Measurements from ENCODE around the gene SH3PXD2B.
"Not testable (repeated sequence)": the region's sequence is repeated elsewhere in the genome, so short reads cannot be mapped to it uniquely, and the experiment has no call there.

The SH3PXD2B gene

DNA sequence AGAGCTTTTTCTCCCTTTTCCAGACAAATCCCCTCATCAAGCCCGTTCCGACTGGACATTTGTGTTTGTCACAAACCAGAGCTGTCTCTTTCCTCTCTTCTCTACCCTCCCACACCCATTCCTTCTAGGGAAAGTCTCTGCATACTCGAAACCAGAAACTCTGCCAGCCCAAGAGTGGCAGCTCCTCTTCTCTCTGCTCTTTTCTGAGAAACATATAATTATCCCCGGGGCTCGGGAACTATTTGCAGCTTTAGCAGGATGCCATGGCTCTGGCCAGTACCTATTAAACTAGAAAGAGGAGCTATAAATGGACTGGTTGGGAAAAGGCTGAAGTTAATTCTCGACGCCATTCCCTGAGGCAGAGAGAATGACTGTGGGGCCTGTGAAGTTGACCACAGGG is 82.6 kb downstream of the SH3PXD2B start:
- Histone ChIP-seq H3K9ac (ENCODE audit: low read length) (no peak overlapping the region), H3K4me1 (ENCODE audit: control insufficient read depth, insufficient read depth, low read length) (no peaks in the 10 kb centered on the region), H3K36me3 (ENCODE audit: control insufficient read depth, insufficient read depth, low read length) (peaks cover 3% of the 10 kb centered on the region), H3K27ac (ENCODE audit: low read depth, low read length) (no peak overlapping the region), H3K27me3 (ENCODE audit: control insufficient read depth, insufficient read depth, low read length) (no peaks in the 10 kb centered on the region), H3K4me3 (ENCODE audit: low read length) (no peak overlapping the region)

DNA sequence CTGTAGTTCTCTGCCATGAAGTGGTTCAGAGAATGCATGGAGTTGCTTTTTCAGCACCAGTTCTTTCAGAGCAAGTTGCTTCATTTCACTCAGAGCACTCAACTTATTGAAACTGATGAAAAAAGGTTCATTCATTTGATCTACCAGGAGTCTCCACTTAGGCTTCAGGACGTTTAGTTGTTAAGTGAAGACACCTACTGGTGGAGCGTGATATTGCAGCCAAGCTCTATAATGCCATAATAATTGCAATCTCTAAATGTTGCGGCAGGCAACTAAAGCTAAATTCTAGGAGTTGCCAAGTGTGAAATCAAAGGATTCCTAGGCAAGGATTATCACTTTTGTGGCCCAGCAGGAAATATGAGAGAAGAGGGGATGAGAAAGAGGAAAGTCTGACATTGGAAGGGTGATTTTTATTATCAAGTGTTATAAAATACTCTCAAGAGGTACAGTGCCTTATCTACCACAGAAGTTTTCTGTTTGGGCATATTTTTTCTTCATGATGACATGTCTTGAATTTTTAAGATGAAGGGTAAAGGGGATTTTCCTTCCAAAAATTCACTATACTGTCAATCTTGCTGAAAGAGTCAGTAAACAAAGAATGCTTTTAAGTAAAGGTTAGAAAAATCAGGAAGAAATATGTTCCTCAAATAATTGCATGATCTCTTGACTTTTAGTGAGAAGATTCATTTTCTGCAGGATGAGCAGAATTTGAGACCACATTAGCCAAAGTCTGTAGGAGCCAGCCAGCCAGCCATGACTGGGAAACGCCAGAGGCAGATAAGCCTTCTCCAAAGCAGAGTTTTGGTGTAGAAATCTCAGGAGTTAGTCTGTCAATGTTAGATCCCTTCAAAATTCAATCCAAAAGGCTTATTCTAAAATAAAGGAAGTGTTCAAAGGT is 83.4 kb downstream of the SH3PXD2B start:
- H3K27me3 ChIP-seq (ENCODE audit: control insufficient read depth, insufficient read depth, low read length): no peaks in the 10 kb centered on the region
- no peak overlapping the region for H3K27ac ChIP-seq (ENCODE audit: low read depth, low read length)
- H3K9ac ChIP-seq (ENCODE audit: low read length): no peak overlapping the region
- H3K4me1 ChIP-seq (ENCODE audit: control insufficient read depth, insufficient read depth, low read length): no peaks in the 10 kb centered on the region
- no peak overlapping the region for H3K4me3 ChIP-seq (ENCODE audit: low read length)
- no peaks in the 10 kb centered on the region for H3K36me3 ChIP-seq (ENCODE audit: control insufficient read depth, insufficient read depth, low read length)

DNA sequence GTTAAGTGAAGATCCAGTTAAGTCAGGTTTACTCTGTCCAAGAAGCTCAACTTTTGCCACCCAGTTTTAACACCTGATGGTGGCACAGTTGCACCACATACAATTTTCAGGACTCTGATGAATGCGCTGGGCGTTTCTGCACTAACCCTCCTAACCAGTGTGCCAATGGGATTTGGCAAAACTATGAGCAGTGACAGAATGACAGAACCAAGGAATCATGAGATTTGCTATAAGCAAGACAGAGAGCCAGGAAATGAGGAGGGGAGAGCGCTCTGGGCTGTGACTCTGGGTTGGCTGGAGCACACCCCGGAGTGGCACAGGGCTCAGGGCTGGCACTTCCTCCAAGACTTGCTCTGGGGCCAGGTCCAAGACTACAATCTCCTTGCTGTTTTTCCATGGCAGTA is 84.1 kb downstream of the SH3PXD2B start:
- peaks cover 2% of the 10 kb centered on the region for H3K4me1 ChIP-seq (ENCODE audit: control insufficient read depth, insufficient read depth, low read length)
- peaks cover 3% of the 10 kb centered on the region for H3K36me3 ChIP-seq (ENCODE audit: control insufficient read depth, insufficient read depth, low read length)

DNA sequence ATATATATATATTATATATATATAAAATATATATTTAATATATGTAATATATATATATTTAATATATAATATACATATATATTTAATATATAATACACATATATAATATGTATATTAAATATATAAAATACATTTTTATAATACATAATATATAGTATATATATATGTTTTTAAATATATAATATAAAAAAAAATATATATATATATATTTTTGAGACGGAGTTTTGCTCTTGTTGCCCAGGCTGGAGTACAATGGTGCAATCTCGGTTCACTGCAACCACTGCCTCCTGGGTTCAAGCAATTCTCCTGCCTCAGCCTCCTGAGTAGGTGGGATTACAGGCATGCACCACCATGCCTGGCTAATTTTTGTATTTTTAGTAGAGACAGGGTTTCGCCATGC is 85.6 kb downstream of the SH3PXD2B start:
- not testable (repeated sequence) for H3K36me3 ChIP-seq (ENCODE audit: control insufficient read depth, insufficient read depth, low read length); H3K27me3 ChIP-seq (ENCODE audit: control insufficient read depth, insufficient read depth, low read length); H3K9ac ChIP-seq (ENCODE audit: low read length); H3K27ac ChIP-seq (ENCODE audit: low read depth, low read length); H3K4me3 ChIP-seq (ENCODE audit: low read length); H3K4me1 ChIP-seq (ENCODE audit: control insufficient read depth, insufficient read depth, low read length)

More for the DNA sequence above, 84.1 kb downstream of the SH3PXD2B start:
- H3K27me3 ChIP-seq (ENCODE audit: control insufficient read depth, insufficient read depth, low read length): no peaks in the 10 kb centered on the region
- H3K4me3 ChIP-seq (ENCODE audit: low read length): no peak overlapping the region
- no peak overlapping the region for H3K9ac ChIP-seq (ENCODE audit: low read length)
- no peak overlapping the region for H3K27ac ChIP-seq (ENCODE audit: low read depth, low read length)

DNA sequence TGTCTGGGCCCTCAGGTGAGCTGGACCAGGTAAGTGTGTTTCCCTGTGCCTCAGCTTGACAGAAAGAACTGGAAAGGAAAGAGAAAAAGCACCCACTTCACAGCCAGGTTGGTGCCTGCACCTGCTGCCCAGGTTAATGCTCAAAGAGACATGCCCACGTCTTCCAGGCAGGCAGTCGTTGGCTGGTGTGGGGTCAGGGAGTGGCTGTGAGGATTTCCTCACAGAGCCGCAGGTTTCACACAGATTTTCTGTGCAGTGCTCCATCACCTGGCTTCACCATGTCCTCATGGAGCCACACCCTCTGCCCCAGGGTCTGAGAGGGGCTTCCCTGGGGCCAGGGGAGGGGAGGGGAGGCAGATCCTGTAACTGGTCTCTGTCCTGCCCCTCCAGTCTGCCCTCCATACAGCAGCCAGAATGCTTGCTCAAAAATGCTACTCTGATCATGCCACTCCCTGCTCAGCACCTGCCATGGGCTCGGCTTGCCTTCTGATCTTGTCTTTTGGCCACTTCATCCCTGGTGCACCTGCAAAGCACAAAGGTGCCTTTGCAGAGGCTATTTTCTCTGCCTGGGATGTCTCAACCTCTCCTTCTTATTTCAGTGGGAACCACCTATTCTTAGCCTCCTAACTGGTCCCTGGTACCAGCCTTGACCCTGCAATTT is 88.2 kb downstream of the SH3PXD2B start:
- Histone ChIP-seq H3K36me3 (ENCODE audit: control insufficient read depth, insufficient read depth, low read length) (peaks cover 14% of the 10 kb centered on the region), H3K27me3 (ENCODE audit: control insufficient read depth, insufficient read depth, low read length) (no peaks in the 10 kb centered on the region), H3K9ac (ENCODE audit: low read length) (no peak overlapping the region), H3K4me3 (ENCODE audit: low read length) (no peak overlapping the region), H3K4me1 (ENCODE audit: control insufficient read depth, insufficient read depth, low read length) (peaks cover 2% of the 10 kb centered on the region), H3K27ac (ENCODE audit: low read depth, low read length) (no peak overlapping the region)

DNA sequence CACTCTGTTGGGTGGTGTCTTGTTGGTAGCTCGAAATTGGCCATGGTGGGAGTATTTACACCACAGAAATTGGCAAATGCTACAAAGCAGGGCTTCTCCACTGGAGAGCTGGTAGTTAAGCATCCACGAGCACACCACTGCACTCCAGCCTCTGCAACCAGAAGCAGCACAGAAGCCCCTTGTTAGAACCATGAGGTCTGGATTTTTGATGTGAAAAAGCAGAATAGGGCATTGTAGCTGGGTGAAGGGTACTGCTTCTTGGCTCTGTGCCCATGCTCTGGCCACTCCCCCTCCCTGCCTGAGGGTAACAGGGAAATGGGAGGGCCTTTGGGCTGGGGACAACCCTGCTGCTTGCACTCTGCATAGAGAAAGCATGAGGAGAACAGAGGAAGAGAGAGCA is 89.6 kb downstream of the SH3PXD2B start:
- H3K4me3 ChIP-seq (ENCODE audit: low read length): no peak overlapping the region
- peaks cover 14% of the 10 kb centered on the region for H3K36me3 ChIP-seq (ENCODE audit: control insufficient read depth, insufficient read depth, low read length)
- H3K27ac ChIP-seq (ENCODE audit: low read depth, low read length): no peak overlapping the region
- peaks cover 2% of the 10 kb centered on the region for H3K4me1 ChIP-seq (ENCODE audit: control insufficient read depth, insufficient read depth, low read length)
- no peaks in the 10 kb centered on the region for H3K27me3 ChIP-seq (ENCODE audit: control insufficient read depth, insufficient read depth, low read length)
- no peak overlapping the region for H3K9ac ChIP-seq (ENCODE audit: low read length)

DNA sequence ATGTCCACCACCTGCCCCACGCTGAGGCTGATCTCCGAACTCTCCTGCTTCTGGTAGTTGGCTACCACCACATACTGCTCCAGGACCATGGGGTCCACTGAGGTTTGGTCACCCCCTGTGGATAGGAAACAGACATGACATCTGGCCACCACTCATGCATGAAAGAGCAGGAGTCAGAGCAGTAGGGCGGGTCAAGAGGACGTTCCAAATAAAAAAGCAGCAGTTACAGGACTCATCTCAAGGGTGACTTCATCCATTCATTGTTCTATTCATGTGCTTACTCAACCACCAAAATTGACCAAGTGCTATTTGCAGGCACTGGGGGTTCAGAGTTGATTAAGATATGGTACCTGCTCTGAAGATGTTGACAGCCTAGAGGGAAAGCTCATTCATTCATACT is 91.6 kb downstream of the SH3PXD2B start:
- Histone ChIP-seq H3K4me3 (ENCODE audit: low read length) (no peak overlapping the region), H3K9ac (ENCODE audit: low read length) (no peak overlapping the region), H3K27me3 (ENCODE audit: control insufficient read depth, insufficient read depth, low read length) (no peaks in the 10 kb centered on the region), H3K27ac (ENCODE audit: low read depth, low read length) (no peak overlapping the region), H3K36me3 (ENCODE audit: control insufficient read depth, insufficient read depth, low read length) (peaks cover 22% of the 10 kb centered on the region), H3K4me1 (ENCODE audit: control insufficient read depth, insufficient read depth, low read length) (peaks cover 2% of the 10 kb centered on the region)

DNA sequence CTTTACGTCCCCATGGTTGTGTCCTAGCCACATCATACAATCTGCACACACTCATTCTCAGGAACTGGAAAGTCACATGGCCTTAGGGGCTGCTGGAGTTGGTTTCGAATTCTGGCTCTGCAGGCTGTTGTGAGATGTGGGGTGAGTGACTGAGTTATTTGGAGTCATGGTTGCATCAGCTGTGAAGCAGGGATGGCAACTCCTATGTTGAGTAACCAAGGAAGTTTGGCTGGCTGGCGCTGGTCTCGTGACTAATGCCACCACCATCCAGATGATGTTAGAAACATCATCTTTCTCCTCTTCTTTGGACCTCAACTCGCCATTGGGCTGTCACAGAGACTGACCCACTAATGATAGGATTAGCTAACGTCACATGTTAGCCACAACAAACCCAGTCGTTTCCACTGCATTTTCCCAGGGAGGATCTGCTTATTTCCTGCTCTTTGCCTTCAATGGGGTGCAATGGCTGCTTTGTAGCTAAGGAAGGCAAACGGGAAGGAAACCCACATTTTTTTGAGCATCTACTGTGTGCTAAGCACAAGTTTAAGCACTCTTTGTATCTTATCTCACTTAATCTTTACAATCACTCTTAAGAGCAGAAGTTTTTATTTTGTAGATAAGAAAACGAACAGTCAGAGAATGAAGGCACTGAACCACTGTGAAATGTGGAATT is 92.6 kb downstream of the SH3PXD2B start:
- no peak overlapping the region for H3K27ac ChIP-seq (ENCODE audit: low read depth, low read length)

DNA sequence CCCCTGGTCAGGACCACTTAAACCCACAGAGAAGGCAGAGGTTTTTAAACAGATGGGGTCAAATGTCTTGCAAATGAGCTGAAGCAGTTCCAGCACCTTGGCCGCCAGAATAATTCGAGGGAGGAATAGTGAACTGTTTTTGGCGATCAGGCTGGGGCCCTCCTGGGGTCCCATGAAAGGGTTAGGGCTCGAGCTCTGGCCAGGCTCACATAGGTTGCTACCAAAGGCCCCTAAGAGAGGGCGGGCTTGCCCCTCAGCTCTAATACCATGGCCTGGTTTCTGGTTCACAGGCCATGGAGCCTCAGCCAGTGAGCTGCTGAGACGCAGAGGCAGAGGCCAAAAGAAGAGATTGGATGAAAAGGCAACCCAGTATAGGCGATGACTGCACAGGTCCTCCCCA is 96.0 kb downstream of the SH3PXD2B start:
- Histone ChIP-seq H3K9ac (ENCODE audit: low read length) (no peak overlapping the region), H3K4me1 (ENCODE audit: control insufficient read depth, insufficient read depth, low read length) (no peaks in the 10 kb centered on the region), H3K27ac (ENCODE audit: low read depth, low read length) (no peak overlapping the region), H3K36me3 (ENCODE audit: control insufficient read depth, insufficient read depth, low read length) (peaks cover 27% of the 10 kb centered on the region), H3K4me3 (ENCODE audit: low read length) (no peak overlapping the region), H3K27me3 (ENCODE audit: control insufficient read depth, insufficient read depth, low read length) (no peaks in the 10 kb centered on the region)

More for the DNA sequence above, 92.6 kb downstream of the SH3PXD2B start:
- Histone ChIP-seq H3K4me3 (ENCODE audit: low read length) (no peak overlapping the region), H3K36me3 (ENCODE audit: control insufficient read depth, insufficient read depth, low read length) (peaks cover 23% of the 10 kb centered on the region), H3K4me1 (ENCODE audit: control insufficient read depth, insufficient read depth, low read length) (peaks cover 2% of the 10 kb centered on the region), H3K9ac (ENCODE audit: low read length) (no peak overlapping the region), H3K27me3 (ENCODE audit: control insufficient read depth, insufficient read depth, low read length) (no peaks in the 10 kb centered on the region)

DNA sequence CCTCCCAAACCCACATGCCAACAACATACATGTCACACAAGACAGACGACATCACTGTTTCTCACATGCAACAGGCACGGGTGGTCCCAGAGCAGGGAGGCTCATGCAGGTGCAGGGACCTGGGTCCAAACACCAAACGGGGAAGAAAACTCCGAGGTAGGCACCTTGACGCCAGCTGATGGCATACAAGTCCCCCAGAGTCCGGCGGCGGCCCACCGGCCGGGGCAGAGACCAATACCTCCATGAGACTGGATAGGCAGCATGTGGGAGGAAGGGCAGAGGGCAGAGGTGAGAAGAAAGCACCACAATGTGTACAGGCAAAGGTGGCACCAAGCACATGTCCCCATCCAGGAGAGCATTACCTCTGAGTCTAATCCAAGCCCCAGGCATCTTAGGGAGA is 97.8 kb downstream of the SH3PXD2B start:
- Histone ChIP-seq H3K27me3 (ENCODE audit: control insufficient read depth, insufficient read depth, low read length) (no peaks in the 10 kb centered on the region), H3K36me3 (ENCODE audit: control insufficient read depth, insufficient read depth, low read length) (peaks cover 15% of the 10 kb centered on the region)

DNA sequence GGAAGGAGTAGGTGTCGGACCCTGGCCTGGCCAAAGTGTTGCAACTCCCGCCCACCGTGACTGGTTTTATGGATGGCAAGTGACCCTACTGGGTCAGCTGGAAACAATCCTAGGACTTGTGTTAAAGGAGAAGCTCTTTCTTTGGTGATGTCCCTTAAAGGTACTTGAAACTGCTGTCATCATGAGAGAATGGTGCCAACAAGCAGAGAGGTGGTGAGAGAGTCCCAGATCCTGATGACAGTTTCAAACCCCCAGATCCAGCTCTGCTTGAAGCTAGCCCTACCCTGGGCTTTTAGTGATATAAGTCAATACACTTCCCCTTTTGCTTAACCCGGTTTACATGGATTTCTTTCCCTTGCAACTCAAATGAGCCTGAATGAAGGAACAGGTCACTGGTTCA is 98.3 kb downstream of the SH3PXD2B start:
- Histone ChIP-seq H3K4me3 (ENCODE audit: low read length) (no peak overlapping the region), H3K27ac (ENCODE audit: low read depth, low read length) (no peak overlapping the region), H3K27me3 (ENCODE audit: control insufficient read depth, insufficient read depth, low read length) (no peaks in the 10 kb centered on the region), H3K36me3 (ENCODE audit: control insufficient read depth, insufficient read depth, low read length) (peaks cover 15% of the 10 kb centered on the region), H3K9ac (ENCODE audit: low read length) (no peak overlapping the region), H3K4me1 (ENCODE audit: control insufficient read depth, insufficient read depth, low read length) (no peaks in the 10 kb centered on the region)

More for the DNA sequence above, 97.8 kb downstream of the SH3PXD2B start:
- Histone ChIP-seq H3K9ac (ENCODE audit: low read length) (no peak overlapping the region), H3K4me1 (ENCODE audit: control insufficient read depth, insufficient read depth, low read length) (no peaks in the 10 kb centered on the region), H3K27ac (ENCODE audit: low read depth, low read length) (no peak overlapping the region), H3K4me3 (ENCODE audit: low read length) (no peak overlapping the region)

DNA sequence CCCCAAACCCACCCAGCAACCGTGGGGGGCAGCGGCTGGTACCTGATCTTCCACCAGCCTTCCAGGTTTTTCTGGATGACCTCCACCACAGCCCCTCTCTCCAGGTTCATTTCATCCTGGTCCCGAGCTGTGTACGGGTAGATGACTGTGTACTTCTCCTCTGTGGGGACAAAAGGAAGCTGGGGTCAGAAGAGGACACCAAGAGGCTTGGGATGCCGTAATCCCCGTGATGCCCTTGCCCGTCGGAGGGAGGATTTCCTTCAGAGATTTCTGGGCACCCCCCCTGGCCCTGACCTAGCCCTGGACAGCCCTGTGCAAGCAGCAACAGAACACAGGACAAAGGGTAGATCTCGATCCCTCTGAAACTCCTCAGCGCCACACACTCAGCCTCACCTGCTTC is 100.5 kb downstream of the SH3PXD2B start:
- peaks cover 18% of the 10 kb centered on the region for H3K36me3 ChIP-seq (ENCODE audit: control insufficient read depth, insufficient read depth, low read length)
- no peak overlapping the region for H3K9ac ChIP-seq (ENCODE audit: low read length)
- no peaks in the 10 kb centered on the region for H3K27me3 ChIP-seq (ENCODE audit: control insufficient read depth, insufficient read depth, low read length)
- no peak overlapping the region for H3K4me3 ChIP-seq (ENCODE audit: low read length)
- H3K4me1 ChIP-seq (ENCODE audit: control insufficient read depth, insufficient read depth, low read length): no peaks in the 10 kb centered on the region
- H3K27ac ChIP-seq (ENCODE audit: low read depth, low read length): no peak overlapping the region

Measured in rectal smooth muscle tissue (tissue), 1 donor.